Activated CD8-positive, alpha-beta memory T cell treated with anti-CD3 and anti-CD28 coated beads for 4 hours (primary cell): Measurements from ENCODE around the gene ACVR1.
"Not testable (repeated sequence)": the region's sequence is repeated elsewhere in the genome, so short reads cannot be mapped to it uniquely, and the experiment has no call there.

Experiments used
- DNase-seq, 2 donors: peaks; one replicate each; pipeline ENCODE4 v3.0.0-alpha.2; 2020; ENCODE audit warnings: low read depth in 2 of 2

ACVR1 gene

DNA sequence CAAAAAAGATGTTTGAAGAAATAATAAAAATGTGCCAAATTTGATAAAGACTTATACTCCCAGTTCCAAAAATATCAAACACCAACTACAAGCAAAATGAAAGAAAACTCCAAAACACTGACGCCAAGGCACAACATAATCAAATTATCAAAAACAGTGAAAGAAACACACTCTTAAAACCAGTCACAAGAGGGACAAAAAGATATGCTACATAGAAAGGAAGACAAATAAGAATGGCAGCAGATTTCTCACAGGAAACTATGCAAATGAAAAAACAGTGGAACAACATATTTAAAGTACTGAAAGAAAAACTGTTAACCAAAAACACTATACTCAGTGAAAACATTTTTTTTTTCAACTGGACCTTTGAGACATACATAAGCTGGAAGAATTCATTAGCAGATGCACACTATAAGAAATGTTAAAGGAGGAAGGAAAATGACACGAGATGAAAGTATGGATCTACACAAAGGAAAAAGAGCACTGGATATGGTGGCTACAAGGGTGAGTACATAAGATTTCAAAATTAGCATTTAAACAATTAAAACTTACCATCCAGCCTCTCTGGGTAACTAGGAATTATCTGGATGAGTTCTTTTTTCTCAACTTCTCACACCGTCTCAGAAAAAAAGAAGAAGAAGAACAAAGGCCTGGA is 153.4 kb downstream of the ACVR1 start:
- no peak for DNase-seq

DNA sequence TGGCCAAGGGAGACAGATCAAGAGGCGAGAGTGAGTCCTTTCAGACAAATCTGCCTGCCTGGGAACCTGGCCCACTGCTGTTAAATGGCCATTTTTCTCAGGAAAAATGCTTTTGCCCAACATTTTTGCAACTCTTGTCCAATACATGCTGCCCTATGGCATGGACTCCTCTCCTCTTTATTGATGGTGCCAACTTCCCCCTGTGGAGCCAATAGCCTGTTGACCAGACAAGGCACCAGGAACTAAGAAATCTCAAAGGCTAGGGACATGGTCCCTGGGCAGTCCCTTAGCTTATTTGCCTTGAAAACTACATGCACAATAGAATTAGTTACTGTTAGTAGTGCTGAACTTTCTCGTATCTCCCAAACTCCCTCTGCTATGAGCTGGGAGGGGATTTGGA is 155.6 kb downstream of the ACVR1 start:
- no peak for DNase-seq

DNA sequence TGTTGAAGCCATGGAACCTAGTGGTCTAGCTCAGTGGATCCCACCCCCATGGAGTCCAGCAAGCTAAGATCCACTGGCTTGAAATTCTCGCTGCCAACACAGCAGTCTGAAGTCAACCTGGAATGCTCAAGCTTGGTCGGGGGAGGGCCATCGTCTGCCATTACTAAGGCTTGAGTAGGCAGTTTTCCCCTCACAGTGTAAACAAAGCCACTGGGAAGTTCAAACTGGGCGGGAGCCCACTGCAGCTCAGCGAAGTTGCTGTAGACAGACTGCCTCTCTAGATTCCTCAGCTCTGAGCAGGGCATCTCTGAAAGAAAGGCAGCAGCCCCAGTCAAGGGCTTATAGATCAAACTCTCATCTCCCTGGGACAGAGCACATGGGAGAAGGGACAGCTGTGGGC is 171.5 kb downstream of the ACVR1 start:
- not testable (repeated sequence) for DNase-seq

DNA sequence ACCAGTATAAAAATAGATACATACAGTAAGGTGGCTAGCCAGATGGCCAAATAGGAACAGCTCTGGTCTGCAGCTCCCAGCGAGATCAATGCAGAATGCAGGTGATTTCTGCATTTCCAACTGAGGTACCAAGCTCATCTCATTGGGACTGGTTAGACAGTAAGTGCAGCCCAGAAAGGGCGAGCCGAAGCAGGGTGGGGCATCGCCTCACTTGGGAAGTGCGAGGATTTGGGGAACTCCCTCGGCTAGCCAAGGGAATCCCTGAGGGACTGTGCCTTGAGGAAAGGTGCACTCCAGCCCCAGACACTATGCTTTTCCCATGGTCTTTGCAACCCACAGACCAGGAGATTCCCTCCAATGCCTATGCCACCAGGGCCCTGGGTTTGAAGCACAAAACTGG is 172.0 kb downstream of the ACVR1 start:
- not testable (repeated sequence) for DNase-seq

DNA sequence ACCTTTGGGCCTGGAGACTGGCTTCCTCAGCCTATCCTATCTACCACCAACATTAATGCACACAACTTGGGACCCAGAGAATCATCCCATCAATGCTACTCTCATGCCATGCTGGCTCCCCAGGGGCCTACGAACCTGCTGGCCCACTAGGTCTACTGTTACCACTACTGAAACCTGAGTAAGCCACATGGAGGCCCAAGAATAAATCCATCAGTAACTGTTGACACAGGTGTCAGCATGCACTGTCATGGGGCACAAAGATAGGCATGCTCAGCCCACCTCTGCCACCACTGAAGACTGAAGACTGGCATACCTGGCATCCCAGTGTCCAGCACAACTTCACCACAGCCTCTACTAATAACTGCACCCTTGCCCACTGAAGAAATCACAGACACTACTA is 176.3 kb downstream of the ACVR1 start:
- DNase-seq, result no peak

DNA sequence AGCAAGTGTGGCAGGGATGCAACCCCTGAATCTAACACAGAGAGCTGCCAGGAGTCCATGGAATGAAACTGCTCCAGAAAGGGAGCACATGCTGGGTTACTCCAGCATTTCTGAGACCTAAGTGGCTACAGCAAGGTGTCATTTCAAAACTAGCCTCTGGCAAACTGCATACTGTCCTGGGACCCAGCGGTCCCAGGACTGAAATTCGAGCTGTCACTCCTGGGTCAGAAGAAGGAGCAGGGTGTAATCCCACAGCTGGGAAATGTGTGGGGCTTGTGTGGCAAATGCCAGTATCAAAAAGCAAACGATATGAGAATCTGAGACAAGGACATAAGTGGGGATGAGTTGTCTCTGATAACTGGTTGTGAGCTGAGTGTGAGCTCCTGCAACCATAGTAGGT is 177.1 kb downstream of the ACVR1 start:
- DNase-seq, result no peak

DNA sequence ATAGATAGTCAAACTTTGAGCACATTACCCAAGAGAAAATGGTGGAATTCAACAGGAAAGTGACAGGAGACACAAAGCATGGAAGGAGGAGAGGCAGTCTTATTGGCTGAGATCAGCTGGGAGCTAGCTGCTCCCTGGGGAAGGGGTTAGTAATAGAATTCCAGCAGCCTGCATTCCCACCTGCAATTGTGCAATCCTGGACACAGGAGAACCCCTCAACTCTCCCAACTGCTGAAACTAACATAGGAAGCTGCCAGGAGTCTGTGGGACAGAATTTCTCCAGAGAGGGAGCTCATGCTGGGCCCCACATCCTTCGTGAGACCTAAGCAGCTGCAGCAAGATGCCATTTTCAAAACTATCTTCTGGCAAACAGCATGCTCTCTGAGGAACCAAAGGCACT is 177.7 kb downstream of the ACVR1 start:
- DNase-seq, result no peak

DNA sequence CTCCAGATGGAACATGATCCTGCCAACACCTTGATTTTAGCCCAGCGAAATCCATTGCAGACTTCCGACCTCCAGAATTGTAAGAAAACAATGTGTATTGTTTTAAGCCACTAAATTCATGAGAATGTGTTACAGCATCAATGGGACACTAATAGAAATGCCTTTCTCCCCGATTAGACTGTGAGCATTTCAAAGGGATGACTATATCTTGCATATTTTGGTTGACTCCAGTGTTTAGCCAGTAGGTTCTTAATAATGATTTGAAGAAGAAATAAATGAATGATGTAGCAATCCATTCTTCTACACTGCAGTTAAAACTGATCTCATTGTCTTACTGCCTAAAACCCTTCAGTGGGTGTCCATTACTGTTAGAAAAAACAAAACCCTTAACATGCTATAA is 180.1 kb downstream of the ACVR1 start:
- DNase-seq, result no peak

DNA sequence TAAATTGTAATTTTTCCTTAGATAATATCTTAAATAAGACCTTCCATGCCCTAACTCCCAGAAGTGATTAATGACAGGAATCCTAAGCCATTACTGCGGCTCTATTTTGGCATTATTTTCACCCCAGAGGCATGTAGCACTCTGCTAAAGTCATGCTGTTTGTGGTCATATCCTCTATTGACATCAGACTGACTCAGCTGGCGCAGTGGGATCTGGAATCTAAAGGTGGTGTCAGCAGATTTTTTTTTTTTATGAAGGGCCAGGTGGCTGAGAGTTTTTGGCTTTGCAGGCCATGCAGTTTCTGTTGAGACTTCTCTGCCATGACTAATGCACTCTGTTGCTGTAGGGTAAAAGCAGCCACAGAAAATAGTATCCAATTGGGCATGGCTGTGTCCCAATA is 183.4 kb downstream of the ACVR1 start:
- DNase-seq, result no peak

DNA sequence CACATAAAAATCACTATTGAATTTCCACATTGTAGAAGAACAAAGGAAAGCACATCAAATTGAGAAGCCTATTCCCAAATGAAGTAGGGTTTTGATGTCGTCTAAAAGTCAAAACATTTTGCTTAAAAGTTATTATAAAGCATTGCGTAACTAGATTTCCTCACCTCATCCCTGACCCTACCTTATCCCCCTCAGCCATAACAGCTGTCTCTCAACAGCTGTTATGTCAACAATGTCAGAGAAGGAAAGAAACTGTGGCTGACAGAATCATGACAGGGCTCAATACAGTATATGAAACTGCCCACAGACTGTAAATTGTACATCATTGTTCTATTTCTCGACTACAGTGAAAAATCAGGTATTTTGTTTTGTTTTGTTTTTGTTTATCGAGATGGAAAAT is 184.4 kb downstream of the ACVR1 start:
- DNase-seq, result no peak

DNA sequence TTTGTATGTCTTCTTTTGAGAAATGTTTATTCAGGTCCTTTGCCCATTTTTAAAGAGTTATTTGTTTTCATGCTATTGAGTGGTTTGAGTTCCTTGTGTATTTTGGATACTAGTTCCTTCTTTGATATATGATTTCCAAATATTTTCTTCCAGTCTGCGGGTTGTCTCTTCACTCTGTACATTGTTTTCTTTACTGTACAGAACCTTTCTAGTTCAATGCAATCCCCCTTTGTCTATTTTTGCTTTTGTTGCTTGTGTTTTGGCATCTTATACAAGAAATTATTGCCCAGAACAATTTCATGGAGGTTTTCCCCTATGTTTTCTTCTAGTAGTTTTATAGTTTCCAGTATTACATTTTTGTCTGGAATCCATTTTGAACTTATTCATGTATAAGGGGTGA is 185.0 kb downstream of the ACVR1 start:
- no peak for DNase-seq
